Stomach (tissue), 4 donors: Measurements from ENCODE around the gene PHKA2.

Experiments
- POLR2A ChIP-seq, 4 donors: fragments of 450-650 bp; IDR thresholded peaks; one replicate each; pipeline ENCODE4 v1.6.1; 2016; ENCODE audit warnings: antibody characterized with exemption in 4 of 4, control low read depth in 2 of 4, mild to moderate bottlenecking in 1 of 4, moderate library complexity in 1 of 4
- POLR2AphosphoS5 ChIP-seq, 3 donors: sonication (generic); formaldehyde crosslinking; IDR thresholded peaks; one replicate each; pipeline ENCODE4 v1.6.1; 2016; ENCODE audit warnings: antibody characterized with exemption in 3 of 3
- TF ChIP-seq, protein P1 (sequence below), 7 experiments: fragments of 450-650 bp in 4 of 7; fragments of 200-600 bp in 3 of 7; sonication (generic) in 3 of 7; IDR thresholded peaks; one replicate each; pipeline ENCODE4 v1.5.1; 2016 to 2019; ENCODE audit warnings: antibody characterized with exemption in 7 of 7, control low read depth in 2 of 7, mild to moderate bottlenecking in 1 of 7

DNA sequence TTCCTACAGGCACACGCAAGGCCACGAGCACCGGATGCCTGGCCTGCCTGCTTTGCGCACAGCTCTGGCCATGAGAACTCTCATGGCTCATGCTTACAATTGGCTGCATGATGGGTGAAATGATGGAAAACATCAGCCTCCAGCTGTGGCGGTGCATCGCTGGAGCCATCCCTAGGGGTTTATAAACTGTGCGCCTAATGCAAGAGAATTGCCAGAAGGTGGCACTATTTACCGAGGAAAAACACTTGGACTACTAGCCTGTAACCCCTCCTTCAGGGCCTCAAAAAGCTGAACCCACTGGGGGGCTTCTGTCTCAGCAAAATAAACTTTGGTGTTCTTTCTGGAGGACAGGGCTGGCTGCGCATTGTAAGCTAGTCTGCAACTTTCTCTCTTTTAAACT, 51.9 kb downstream of the PHKA2 start:
- TF ChIP-seq, protein P1, sequence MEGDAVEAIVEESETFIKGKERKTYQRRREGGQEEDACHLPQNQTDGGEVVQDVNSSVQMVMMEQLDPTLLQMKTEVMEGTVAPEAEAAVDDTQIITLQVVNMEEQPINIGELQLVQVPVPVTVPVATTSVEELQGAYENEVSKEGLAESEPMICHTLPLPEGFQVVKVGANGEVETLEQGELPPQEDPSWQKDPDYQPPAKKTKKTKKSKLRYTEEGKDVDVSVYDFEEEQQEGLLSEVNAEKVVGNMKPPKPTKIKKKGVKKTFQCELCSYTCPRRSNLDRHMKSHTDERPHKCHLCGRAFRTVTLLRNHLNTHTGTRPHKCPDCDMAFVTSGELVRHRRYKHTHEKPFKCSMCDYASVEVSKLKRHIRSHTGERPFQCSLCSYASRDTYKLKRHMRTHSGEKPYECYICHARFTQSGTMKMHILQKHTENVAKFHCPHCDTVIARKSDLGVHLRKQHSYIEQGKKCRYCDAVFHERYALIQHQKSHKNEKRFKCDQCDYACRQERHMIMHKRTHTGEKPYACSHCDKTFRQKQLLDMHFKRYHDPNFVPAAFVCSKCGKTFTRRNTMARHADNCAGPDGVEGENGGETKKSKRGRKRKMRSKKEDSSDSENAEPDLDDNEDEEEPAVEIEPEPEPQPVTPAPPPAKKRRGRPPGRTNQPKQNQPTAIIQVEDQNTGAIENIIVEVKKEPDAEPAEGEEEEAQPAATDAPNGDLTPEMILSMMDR (IDR thresholded peaks at IDR 0.05) = no peak
- TF ChIP-seq POLR2AphosphoS5 (IDR thresholded peaks at IDR 0.05) (no peak), POLR2A (IDR thresholded peaks at IDR 0.05) (no peak)
